GM19193 (cell line): ENCODE measurements around the gene ZNF490.

ENCODE experiments used
- POLR2A ChIP-seq: IDR thresholded peaks from 4 replicates; pipeline ENCODE4 v1.6.1; 2011; ENCODE audit not compliant: insufficient read depth, insufficient read length; ENCODE audit errors: extremely low read depth

The ZNF490 gene

GRCh38 chr19:12629215-12629614 lies 18.6 kb upstream of the ZNF490 start:
- TF ChIP-seq POLR2A: no peak

GRCh38 chr19:12628040-12629022 lies 17.7 kb upstream of the ZNF490 start:
- TF ChIP-seq POLR2A: no peak

GRCh38 chr19:12626958-12627357 lies 16.3 kb upstream of the ZNF490 start:
- no peak for TF ChIP-seq POLR2A

GRCh38 chr19:12623361-12624031 lies 12.9 kb upstream of the ZNF490 start:
- TF ChIP-seq POLR2A: no peak

GRCh38 chr19:12617646-12618045 lies 7.0 kb upstream of the ZNF490 start:
- no peak for TF ChIP-seq POLR2A

- TF ChIP-seq POLR2A: no peak
Observed at GRCh38 chr19:12611361-12611699, 717 bp upstream of the ZNF490 start.

- no peak for TF ChIP-seq POLR2A
Observed at GRCh38 chr19:12607631-12608030, 3.0 kb downstream of the ZNF490 start.

GRCh38 chr19:12606796-12607195 lies 3.8 kb downstream of the ZNF490 start:
- TF ChIP-seq POLR2A: no peak

- no peak for TF ChIP-seq POLR2A
Observed at GRCh38 chr19:12603714-12604113, 6.9 kb downstream of the ZNF490 start.

GRCh38 chr19:12597594-12597993 lies 13.0 kb downstream of the ZNF490 start:
- TF ChIP-seq POLR2A: no peak

GRCh38 chr19:12596927-12597548 lies 13.6 kb downstream of the ZNF490 start:
- TF ChIP-seq POLR2A: no peak

GRCh38 chr19:12596485-12596884 lies 14.1 kb downstream of the ZNF490 start:
- no peak for TF ChIP-seq POLR2A

- TF ChIP-seq POLR2A: no peak
Observed at GRCh38 chr19:12581100-12581499, 29.5 kb downstream of the ZNF490 start.

GRCh38 chr19:12580180-12580694 lies 30.4 kb downstream of the ZNF490 start:
- TF ChIP-seq POLR2A: no peak

GRCh38 chr19:12578641-12579040 lies 32.0 kb downstream of the ZNF490 start:
- no peak for TF ChIP-seq POLR2A
